Measurements from ENCODE around the gene MEIS3. TPM values are rescaled to one million over a fixed set of nuclear protein-coding genes. Genes with fewer than 3 reads are reported as not detected.

Gene MEIS3
- polyA plus RNA-seq, 1 of the 3 experiments (the other 2 are of a cell fraction), result 69.8 TPM

GRCh38 chr19:47405854-47406417, 13.4 kb downstream of the MEIS3 start:
- peaks cover 7 to 15% of the 10 kb centered on the region in 2 experiments for H3K36me3 ChIP-seq (replicated peaks in 1 of 2; ENCODE audit: control insufficient read depth in 1 of 2, insufficient read depth in 2 of 2, low read length in 1 of 2)
- ChIA-PET POLR2A (no interaction called here), CTCF (interaction anchor here (2.1 kb wide), 1 partner anchor 14 kb away, joined by 8 read pairs; no protein-coding TSS in a partner anchor)
- H3K9me3 ChIP-seq, result no peaks in the 10 kb centered on the region
- H4K20me1 ChIP-seq (ENCODE audit: insufficient read depth), result 0 out of 2 replicates have a peak, but pooled peaks cover 4% of the 10 kb centered on the region
- no peak for DNase-seq
- H3F3A ChIP-seq (replicated peaks; ENCODE audit: insufficient read depth), result peaks cover 3% of the 10 kb centered on the region
- TF ChIP-seq CTCF (IDR thresholded peaks at IDR 0.05) (no peak), NRF1 (IDR thresholded peaks at IDR 0.05; ENCODE audit: low read depth, low read length) (no peak)
- H2AFZ ChIP-seq (ENCODE audit: low read depth), result no peak overlapping the region
- WGBS (ENCODE audit: low lambda C conversion rate), result 95% methylated on average over 5 of the region's 5 CpGs
- H3K4me3 ChIP-seq (ENCODE audit: low read depth in 2 of 2, low read length in 1 of 2), result no peak overlapping the region
- H3K27me3 ChIP-seq (ENCODE audit: insufficient read depth), result no peaks in the 10 kb centered on the region
- no peaks in the 10 kb centered on the region for H3K4me1 ChIP-seq (ENCODE audit: control insufficient read depth in 1 of 2, insufficient read depth in 2 of 2, low read depth in 1 of 2, low read length in 1 of 2)
- H3K9ac ChIP-seq, result no peak overlapping the region
- H3K27ac ChIP-seq (ENCODE audit: low read depth in 2 of 2, low read length in 1 of 2), result no peak overlapping the region
- no peaks in the 10 kb centered on the region for H3K9me2 ChIP-seq
- no peaks in the 10 kb centered on the region for H3K79me2 ChIP-seq (ENCODE audit: insufficient read depth)
- no peak overlapping the region for H3K4me2 ChIP-seq

- H3K27ac ChIP-seq (ENCODE audit: low read depth in 2 of 2, low read length in 1 of 2), result no peak overlapping the region
- H3K4me1 ChIP-seq (ENCODE audit: control insufficient read depth in 1 of 2, insufficient read depth in 2 of 2, low read depth in 1 of 2, low read length in 1 of 2), result no peaks in the 10 kb centered on the region
- no peak overlapping the region for H3K9ac ChIP-seq
- no peaks in the 10 kb centered on the region for H3F3A ChIP-seq (replicated peaks; ENCODE audit: insufficient read depth)
- no peaks in the 10 kb centered on the region for H3K9me2 ChIP-seq
- H3K9me3 ChIP-seq, result no peaks in the 10 kb centered on the region
- TF ChIP-seq POLR2AphosphoS5 (IDR thresholded peaks at IDR 0.05; ENCODE audit: low read depth, low read length), result no peak
- no peak for TF ChIP-seq RFX5 (IDR thresholded peaks at IDR 0.05; ENCODE audit: low read length)
- TF ChIP-seq JUND (IDR thresholded peaks at IDR 0.05), result no peak
- no peak for TF ChIP-seq ZBTB33 (IDR thresholded peaks at IDR 0.05; ENCODE audit: borderline replicate concordance, low read depth)
- TF ChIP-seq FOXM1 (IDR thresholded peaks at IDR 0.05; ENCODE audit: low read depth), result no peak
- TF ChIP-seq USF1 (IDR thresholded peaks at IDR 0.05; ENCODE audit: borderline replicate concordance, low read depth), result no peak
- TF ChIP-seq TAF1 (IDR thresholded peaks at IDR 0.05; ENCODE audit: borderline replicate concordance, low read depth, low read length), result no peak
- no peak for TF ChIP-seq SIN3A (IDR thresholded peaks at IDR 0.05; ENCODE audit: borderline replicate concordance, low read depth, low read length)
- no peak for TF ChIP-seq MXI1 (IDR thresholded peaks at IDR 0.05; ENCODE audit: low read depth, low read length)
- no peak for TF ChIP-seq CTCF (IDR thresholded peaks at IDR 0.05)
- no peak for TF ChIP-seq CHD2 (IDR thresholded peaks at IDR 0.05; ENCODE audit: low read length, partially characterized antibody)
- TF ChIP-seq IRF3 (IDR thresholded peaks at IDR 0.05; ENCODE audit: low read depth, low read length), result no peak
- no peak for TF ChIP-seq YY1 (IDR thresholded peaks at IDR 0.05; ENCODE audit: low read depth)
- no peak for TF ChIP-seq GABPA (IDR thresholded peaks at IDR 0.05; ENCODE audit: low read depth)
- no peak for TF ChIP-seq FOXJ3 (CRISPR knock-in tag; IDR thresholded peaks at IDR 0.05)
- no peaks in the 10 kb centered on the region for H3K27me3 ChIP-seq (ENCODE audit: insufficient read depth)
- DNase-seq, result no peak
- H3K79me2 ChIP-seq (ENCODE audit: insufficient read depth), result no peaks in the 10 kb centered on the region
- H3K36me3 ChIP-seq (replicated peaks in 1 of 2; ENCODE audit: control insufficient read depth in 1 of 2, insufficient read depth in 2 of 2, low read length in 1 of 2), result peaks cover 7 to 15% of the 10 kb centered on the region in 2 experiments
- H4K20me1 ChIP-seq (ENCODE audit: insufficient read depth), result 0 out of 2 replicates have a peak, but pooled peaks cover 4% of the 10 kb centered on the region
- 94% methylated on average over 4 of the region's 4 CpGs for WGBS (ENCODE audit: low lambda C conversion rate)
- no peak overlapping the region for H3K4me2 ChIP-seq
- H2AFZ ChIP-seq (ENCODE audit: low read depth), result no peak overlapping the region
- CTCF ChIA-PET, result interaction anchor here (2.1 kb wide), 1 partner anchor 14 kb away, joined by 8 read pairs; no protein-coding TSS in a partner anchor
- H3K4me3 ChIP-seq (ENCODE audit: low read depth in 2 of 2, low read length in 1 of 2), result no peak overlapping the region
- POLR2A ChIA-PET, result no interaction called here
Measured at GRCh38 chr19:47405197-47405550, 14.2 kb downstream of the MEIS3 start.

All from SK-N-SH (cell line).